HS-27A (cell line): ENCODE results near the gene SWT1.

Experiments
- DNase-seq: peaks from one replicate; pipeline ENCODE4 v3.0.0-alpha.2; 2012; ENCODE audit warnings: low read depth, missing footprints

SWT1 gene, protein sequence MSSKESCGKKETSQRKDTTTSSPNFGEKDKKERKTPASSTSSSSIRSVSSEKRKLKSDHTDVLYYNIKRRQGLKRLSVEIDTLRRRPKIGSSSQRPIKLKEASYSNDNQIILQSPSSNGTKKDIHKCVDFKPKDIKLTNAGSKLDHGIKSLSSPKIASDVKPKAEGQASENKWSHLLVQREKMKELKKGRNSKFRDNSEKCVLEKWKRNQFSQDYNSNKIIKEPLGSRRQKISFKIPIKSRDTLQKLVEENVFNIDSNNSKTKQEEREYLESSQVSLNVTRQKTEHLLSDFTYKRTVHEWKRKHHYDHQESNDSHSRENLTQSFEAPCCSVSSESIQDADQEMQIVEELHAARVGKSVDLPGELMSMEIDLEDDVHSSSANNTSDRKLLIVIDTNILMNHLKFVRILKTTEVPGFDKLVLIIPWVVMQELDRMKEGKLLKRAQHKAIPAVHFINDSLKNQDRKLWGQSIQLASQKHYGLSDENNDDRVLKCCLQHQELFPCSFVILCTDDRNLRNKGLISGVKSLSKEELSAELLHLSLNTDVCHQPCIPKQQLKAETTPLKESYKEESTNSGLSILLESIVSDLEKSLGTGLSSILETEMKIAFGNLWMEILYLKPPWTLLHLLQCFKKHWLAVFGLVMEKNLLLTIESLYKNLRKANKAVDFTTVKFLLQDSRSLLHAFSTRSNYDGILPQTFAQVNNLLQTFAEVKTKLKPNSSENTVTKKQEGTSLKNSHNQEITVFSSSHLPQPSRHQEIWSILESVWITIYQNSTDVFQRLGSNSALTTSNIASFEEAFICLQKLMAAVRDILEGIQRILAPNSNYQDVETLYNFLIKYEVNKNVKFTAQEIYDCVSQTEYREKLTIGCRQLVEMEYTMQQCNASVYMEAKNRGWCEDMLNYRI

DNA sequence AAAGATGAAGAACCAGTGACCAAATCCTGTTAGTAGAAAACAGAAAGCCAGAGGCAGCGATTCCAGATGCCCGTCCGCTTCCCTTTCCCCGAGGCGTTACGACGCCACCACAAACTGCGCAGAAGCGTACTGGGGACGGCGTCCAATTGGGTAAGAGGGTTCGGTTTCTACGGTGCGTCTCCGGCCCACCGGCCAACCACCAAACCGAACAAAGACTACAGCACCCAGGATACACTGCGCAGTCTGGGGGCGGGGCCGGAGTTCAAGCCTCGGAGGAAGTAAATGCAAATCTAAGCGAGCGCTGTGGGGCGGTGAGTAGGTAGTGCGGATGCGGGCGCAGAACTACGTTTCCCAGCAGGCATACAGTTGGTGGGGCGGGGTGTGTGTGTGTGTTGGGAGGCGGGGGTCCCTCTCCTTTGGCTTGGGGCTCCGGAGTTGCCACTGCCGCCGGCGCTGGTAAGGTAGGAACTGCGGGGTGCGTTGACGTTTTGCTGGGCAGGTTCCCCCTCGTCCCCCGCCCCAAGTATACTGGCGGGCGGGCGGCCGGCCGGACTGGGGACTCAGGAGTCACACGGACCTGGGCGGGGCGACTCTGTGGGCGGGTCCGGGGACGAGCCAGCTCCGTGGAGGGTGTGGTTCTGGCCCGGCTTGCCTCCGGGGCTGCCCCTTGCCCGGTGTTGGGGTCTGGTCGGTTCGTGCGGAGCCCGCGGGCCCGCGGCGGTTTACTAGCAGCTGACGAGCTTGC lies at the start of gene SWT1, which contains the start of gene TRMT1L:
SWT1 (plus strand) TSS at position 314 of the 745 bp plus-strand sequence. CDS start 3,675 bp downstream, outside the sequence.
TRMT1L (minus strand) TSS at position 100 of the 745 bp plus-strand sequence. CDS start 241 bp downstream, outside the sequence.
- peak; percentile 92 for DNase-seq

DNA sequence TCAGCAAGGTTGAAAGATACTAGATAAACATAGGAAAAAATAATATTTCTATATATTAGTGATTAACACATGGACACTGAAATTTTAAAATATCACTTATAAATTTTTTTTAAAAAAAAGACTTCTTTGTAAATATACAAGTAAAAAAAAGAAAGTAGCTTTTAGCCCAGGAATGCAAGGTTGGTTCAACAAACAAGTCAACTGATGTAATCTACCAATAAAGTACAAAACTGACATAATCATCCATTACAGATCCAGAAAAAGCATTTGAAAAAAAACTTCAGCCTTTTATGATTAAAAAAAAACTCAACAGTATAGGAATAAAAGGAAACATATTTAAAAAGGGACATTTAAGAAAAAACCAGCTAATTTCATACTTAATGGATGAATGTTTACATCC lies 48.6 kb upstream of the SWT1 start:
- DNase-seq: no peak

DNA sequence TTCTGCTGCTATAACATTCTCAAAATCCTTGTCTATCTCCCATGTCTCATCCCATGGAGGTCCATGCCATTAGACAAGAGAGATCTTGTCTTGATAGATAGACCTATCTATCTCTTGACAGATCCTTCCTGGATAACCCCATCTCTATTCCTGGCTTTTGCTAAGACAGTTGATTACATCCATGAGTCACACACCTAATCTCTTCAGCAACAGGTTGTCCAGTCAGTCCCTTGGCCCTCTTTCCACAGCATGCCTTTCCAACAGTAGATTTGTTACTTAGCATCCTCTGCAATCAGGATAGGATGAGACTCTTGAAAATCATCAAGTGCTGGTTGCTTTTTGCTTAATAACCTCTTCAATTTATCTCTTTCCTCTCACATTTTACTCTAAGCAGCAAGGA lies 46.8 kb upstream of the SWT1 start:
- DNase-seq: no peak

DNA sequence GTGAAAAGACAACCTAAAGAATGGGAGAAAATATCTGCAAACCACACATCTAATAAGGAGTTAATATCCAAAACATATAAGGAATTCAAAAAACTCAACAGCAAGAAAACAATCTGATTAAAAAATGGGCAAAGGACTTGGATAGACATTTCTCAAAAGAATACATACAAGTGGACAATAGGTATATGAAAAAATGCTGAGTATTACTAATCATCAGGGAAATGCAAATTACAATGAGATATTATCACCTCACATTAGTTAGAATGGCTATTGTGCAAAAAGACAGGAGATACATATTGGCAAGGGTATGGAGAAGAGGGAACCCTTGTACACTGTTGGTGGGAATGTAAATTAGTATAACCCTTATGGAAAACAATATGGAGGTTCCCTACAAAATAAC lies 45.1 kb upstream of the SWT1 start:
- no peak for DNase-seq

DNA sequence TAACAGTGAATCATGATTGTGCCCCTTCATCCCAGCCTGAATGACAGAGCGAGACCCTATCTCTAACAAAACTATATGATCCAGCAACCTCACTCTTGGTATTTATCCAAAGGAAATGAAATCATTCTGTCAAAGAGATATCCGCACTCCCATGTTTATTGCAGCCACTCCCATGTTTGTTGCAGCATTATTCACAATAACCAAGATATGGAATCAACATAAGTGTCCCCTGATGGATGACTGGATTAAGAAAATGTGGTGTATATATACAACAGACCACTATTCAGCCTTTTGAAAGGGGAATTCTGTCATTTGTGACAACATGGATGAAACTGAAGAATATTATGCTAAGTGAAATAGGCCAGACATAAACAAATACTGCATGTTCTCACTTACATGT lies 44.6 kb upstream of the SWT1 start:
- no peak for DNase-seq

DNA sequence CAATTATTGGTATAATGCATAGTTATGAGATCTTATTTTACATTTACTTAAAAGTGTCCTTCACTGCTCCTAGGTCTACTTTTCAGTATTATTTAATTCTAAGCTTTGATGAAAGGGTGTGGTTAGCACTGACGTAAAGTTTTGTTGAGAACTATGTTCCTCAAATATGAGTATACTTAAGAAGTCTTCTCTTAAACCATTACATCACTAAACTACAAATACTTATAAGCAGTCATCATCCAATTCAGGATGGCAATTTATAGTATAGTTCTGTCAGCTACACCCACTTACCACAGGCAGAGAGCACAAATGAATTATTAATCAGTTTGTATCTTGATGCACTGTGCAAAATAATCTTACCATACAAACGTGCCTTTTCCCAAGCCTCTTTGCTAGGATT lies 27.3 kb upstream of the SWT1 start:
- DNase-seq: no peak

DNA sequence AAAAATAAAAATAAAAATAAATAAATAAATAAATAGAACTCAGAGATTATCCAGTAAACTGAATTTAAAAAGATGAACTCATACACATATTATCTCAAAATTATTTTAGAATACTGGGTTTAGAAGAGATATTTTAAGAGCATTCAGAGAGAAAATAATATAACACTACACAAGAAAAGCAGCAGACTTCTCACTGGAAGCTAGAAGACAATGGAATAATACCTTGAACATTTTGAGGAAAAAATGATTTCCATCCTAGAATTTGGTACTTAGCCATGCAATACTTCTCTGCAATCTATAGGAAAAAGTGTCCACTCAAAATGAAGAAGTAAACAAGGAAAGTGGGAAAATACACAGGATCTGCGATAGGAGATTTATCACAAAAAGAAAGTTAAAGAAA lies 24.4 kb upstream of the SWT1 start:
- DNase-seq: no peak

DNA sequence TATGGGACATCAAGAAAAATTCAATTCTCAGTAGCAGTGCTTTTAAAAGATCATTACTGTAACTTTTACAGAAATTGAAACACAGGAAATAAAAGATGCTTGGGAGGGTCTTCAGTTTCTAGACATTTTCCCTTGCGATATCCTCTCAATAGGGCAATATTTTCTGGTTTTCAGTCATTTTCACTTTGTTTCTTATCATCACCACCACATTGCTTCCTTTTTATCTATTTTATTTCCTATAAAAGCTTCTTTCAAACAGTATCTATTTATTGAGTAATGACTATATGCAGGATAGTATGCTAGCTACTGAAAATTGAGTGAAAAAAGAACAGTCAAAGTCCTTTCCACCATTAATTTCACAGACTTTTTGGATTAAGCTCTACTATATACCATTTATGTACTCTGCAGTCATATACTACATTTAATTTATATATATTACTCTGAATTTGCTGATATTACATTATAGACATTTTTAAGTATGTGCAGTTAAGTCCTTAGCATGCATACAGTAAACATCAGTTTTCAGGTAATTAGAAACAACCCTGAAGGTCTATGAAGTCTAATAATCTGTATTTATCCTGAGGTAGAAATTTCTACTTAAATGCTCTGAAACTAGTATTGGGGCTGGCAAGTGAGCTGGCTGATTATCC lies 18.9 kb upstream of the SWT1 start:
- DNase-seq: no peak

DNA sequence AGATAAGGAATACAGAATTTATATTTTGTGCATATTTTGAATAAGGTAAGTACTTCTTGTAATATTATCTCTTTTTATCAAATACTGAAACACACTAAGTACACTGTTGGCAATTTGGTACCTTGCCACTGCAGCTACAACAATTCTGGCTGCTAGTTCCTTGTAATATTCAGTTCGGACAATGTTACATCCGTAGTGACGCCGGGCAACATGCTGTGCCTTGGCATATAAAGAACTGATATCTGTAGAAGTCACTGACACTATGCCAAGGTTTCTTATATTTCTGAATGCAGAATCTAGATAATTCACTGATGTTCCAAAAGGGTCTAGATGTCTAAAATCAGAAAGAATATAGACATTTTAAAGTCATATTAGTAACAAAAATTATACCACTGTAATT lies 17.7 kb upstream of the SWT1 start:
- no peak for DNase-seq

DNA sequence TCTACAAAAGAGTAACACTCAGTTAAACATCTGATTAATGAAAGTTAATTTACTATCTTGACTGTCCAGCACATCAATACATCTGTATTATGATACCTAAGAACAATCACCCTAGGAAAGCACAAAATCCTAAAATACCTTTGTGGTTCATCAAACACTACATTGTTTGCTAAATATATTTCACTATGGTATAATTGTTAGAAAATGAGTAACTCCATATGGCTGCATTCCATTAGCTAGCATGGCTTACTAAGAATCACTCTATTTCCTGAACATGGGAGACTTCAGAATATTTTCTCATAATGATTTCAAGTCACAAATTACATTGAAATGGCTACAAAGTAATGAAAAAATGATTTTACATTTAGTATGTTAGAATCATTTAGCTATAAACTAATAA lies 12.7 kb upstream of the SWT1 start:
- DNase-seq: no peak

DNA sequence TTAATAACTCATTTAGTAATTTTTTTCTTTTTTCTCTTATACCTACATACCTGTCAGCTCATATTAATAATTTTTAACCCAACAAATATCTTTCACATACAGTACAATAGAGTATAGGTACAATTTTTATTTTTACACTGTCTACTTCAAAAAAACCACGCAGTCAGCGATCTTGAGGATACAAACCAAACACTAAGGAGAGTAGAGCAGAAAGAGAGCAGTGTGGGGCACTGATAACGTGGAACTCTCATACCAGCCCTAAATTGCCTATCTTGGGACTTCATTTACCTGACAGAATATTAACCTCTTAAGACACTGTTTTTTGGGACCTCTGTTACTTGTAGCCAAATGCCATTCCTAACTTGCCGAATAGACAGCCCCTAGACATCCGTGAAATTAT lies 5.8 kb upstream of the SWT1 start:
- no peak for DNase-seq

DNA sequence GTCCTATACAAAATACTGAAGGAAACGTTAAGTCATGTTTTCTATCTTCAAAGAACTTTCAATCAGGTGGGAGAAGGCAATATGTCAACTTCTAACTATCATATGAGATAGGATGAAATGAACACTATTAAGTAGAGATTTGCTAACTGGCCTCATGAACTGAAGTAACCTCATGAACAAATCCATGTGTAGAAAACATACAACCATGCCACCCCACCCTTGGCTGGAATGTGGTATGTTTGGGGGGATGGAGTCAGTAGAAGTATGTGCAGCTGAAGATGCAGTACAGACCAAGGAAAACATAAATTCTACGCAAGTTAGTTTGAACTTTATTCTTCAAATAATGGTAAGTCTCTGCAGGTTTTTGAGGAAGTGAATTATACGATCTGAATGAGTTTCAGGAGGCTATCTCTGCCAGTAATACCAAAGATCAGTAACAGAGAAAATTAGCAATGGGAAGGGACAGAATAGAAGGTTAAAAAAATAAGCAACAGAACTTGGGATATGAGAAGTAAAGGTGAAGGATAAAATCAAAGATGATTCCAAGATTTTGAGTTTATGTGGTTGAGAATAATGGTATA lies 4.7 kb upstream of the SWT1 start:
- DNase-seq: no peak

DNA sequence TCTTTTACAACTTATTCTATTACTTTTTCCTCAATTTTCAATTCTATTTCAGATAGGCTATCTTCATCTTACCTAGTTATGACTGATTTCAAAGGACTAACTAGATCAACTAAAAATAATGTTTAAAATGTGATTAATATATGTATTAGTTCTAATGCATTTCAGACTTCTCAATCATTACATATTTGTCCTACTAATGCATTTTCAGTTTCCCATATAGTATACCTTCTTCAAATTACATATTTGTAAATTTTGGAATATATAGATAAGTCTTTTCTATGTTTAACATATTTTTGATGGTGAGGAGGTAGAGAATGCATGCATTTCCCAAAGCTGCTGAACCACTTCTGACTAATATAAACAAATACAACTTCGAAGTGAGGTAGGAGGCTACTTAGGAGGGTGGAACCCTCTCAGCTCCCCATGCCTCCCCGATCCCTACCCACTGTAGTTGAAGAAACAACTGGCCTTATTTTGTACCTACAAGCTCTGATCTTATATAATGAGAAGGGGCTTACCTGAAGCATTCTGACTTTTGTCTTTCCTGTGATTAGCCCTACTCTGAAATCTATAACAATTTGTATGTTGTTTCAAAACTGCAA lies 2.0 kb upstream of the SWT1 start:
- no peak for DNase-seq

DNA sequence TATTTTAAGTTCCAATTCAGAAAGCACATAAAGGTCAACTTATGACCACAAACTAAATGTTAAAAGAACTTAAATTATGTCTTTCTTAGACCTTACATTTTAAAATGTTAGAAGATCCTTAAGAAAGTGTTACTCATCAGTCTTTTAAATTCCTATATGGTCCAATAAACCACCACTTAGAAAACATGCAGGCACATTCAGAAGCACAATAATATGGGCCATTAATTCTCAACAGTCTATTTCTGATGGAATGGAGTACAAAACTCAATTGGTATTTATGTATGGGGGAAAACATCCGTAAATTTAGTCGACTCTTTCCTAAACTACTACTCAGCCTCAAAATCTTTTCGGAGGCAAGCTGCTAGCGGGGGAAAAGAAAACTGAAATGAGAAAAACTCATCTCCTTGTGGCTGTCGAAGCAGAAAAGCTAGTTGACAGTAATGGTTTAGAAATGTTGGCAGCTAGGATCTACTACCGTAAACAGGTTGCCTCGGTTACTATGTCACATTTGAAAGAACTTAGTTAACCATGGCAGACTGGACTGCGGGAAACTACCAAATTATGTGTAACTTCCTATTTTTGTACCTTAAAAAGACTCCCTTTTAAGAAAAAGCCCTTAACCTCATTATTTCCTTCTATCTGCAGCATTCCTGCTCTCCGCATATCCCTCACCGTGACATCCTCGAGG lies 1.2 kb upstream of the SWT1 start:
- no peak for DNase-seq

DNA sequence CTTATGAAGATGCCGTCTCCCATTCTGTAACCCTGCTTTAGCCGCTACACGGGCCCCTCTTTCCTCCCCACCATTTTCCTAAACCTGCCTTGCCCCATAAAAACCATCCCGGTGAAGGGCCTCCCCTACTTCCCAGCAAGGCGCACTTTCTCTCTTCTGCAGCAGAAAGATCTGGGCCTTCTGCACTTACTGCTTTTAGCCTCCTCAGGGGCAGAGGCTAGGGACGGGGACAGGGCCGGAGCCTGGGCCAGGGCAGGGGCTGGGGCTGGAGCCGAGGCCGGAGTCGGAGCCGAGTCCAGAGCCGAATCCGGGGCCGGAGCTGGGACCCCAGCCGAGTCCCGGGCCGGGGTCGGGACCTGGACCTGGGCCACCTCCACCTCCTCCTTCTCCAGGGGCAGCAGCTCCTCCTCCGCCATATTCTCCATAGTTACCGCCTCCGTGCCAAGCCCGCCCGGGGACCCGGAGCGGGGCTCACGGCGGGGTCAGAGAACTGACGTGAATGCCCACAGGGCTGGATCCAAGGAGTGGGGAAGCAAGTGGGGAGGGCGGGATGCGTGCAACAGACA lies 596 bp upstream of the SWT1 start:
- no peak for DNase-seq

DNA sequence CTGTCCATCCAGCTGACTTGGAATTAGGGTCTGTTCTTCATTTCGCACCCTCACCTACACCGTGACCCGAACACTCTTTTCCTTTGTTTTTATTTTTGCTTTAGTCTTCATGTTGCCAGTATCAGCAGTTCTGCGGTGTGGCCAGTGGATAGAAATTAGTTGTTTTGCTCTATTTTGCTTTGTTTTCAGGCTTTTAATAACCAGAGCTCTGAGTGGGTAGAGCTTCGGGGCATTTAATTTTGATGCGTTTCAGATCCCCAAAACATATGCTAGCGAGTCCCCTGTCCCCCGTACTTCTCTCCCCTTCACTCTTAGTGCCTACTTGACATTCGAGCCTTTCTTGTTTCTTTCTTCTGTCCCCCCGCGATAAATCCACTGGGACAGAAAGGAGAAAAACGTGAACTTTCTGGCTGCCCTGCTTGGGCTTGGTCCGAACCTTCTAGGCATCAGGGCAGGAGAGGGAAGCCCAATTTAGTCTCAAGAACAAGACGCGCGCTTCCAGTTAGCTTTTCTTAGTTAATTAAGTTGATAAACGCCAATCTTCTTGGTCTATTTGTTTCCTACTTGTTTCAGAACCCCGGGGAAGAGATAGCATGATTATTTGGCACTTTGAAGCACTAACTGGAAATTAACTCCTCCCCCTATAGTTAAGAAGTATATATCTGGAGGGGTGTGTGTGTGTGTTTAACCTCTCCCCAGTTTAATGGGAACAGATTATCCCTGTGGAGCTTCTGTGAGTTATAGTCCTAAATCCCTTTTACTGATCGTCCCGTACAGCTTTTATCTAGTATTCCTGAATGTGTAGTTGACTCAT lies 839 bp downstream of the SWT1 start:
- no peak for DNase-seq

DNA sequence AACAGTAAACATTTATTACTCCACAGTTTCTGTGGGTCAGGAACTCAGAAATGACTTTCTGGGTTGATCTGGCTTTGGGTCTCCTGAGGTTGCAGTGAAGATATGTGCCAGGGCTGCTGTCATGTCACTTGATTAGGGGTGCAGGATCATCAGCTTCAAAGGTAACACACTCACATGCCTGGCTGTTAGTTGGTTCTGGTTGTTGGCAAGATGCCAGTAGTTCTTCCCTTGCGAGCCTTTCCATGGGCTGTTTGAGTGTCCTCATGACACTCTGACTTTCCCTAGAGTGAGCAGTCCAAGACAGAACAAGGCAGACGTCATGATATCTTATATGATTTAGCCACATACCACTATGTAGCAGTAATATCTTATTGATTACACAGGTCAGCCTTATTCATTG lies 1.8 kb downstream of the SWT1 start:
- DNase-seq: no peak

DNA sequence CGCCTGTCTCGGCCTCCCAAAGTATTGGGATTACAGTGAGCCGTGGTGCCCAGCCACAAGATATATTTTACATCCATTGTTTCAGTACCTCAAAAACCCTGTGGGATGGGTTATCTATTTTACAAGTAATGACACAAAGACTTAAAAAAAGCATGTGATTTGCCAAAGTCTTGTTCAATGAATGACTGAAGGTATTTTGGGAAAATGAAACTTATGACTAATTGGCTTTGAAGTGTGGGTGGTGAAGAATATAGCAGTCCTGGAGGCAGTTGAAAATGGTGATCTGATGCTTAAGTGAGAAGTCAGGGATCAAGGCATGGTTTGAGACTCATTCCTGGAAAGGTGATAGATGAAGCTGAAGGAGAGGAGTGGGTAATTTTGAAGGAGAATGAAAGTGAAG lies 3.0 kb downstream of the SWT1 start:
- DNase-seq: no peak

DNA sequence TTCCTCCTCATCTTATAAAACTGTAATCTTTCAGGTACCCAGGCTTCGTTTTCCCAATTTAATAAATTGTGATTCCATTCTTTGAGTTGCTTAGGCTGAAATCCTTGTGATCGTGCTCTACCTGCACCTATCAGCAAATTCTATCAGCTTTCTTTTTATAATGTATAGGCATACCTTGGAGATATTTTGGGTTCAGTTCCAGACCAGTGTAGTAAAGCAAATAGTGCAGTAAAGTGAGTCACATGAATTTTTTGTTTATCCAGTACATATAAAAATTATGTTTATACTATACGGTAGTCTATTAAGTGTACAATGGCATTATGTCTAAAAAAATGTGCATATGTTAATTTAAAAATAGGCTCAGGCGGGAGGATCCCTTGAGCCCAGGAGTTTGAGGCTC lies 5.5 kb downstream of the SWT1 start:
- DNase-seq: no peak
